GM19023 (cell line): ENCODE results near the gene TDRD5.

Source experiments
- ATAC-seq: cut with Tn5 transposase; IDR thresholded peaks from one replicate; pipeline ENCODE4 v1.9.1; 2021; ENCODE audit warnings: mild to moderate bottlenecking, moderate library complexity; ENCODE audit not compliant: unreplicated experiment

Gene TDRD5

GRCh38 chr1:179591592-179592580, at the start of gene TDRD5:
Gene TDRD5, plus strand, starts transcription at chr1:179591832. Its CDS starts 784 bp downstream, at chr1:179592616.
- no peak for ATAC-seq

GRCh38 chr1:179545321-179545720, 46.3 kb upstream of the TDRD5 start:
- ATAC-seq, result no peak

DNA sequence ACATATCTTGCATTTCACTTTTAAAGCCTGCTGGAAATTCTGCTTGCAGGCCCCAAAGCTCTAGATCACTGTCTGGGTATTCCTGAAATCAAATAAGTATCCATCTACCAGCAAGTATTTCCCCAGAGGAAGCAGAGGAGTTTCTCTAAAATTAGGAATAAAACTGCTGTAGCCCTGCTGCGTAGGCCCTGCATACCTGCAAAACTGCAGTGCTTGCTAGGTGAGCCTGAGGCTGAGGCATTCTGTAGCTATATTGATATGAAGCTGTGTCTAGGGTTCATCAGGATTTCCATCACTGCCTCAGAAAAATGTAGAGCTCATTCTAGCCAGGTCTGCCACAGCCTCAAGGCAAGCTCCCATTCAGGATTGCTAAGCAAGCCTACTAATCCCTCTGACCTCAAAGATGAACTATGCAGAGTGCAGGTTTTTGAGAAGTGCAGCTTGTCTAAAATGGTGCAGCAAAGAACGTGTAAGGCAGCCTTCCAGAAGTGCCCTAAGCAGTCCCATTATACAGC, 44.6 kb upstream of the TDRD5 start:
- ATAC-seq, result no peak

DNA sequence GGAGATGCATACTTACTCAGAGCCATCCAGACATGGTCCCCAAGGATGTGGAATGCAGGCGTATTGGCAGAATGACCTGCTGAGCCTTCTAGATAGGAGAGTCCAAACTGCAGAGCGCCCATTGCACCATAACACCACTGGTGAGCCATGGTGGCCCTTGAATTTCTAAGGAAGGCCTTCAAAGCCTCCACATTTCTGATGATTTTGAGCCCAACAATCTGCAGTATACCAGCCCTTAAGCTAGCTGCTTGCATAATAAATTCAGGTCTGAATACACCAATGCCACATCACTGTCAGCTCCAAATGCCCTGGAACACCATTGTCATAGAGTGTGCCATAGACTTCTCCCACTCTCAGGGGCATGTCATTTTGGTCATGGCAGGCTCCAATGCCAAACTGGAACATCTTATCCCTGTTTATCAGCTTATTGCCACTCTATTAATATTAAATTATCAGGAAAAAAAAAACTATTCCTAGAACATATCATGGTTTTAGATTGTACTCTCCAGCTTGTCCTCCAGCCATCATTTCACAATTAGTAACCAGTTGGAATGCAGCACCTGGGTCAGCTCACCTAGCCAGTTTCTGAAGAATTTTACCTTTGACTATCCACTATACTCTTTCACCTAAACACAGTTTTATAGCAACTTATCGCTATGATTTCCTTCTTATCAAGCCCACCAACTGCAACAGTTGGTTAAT, 42.8 kb upstream of the TDRD5 start:
- ATAC-seq, result no peak

DNA sequence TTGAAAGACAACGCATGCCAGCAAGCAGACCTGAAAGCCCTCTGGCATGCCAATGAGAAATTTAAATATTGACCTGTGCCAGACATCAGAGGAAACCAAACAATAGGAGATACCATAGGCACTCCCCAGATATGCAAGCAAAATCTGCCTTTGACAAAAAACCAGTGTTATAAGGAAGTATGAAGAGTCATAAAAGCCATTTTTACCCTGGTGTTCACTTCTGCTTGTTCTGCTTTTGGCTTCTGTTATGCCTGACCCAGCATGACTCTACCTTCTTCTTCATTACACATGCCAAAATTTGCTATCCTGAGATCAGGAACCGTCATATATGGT, 42.3 kb upstream of the TDRD5 start:
- ATAC-seq, result no peak

- ATAC-seq, result no peak
These were observed 40.6 kb upstream of the TDRD5 start for GRCh38 chr1:179550746-179551682.

- no peak for ATAC-seq
These were observed 37.2 kb upstream of the TDRD5 start for GRCh38 chr1:179554427-179554826.

GRCh38 chr1:179558078-179558477, 33.6 kb upstream of the TDRD5 start:
- ATAC-seq, result no peak

DNA sequence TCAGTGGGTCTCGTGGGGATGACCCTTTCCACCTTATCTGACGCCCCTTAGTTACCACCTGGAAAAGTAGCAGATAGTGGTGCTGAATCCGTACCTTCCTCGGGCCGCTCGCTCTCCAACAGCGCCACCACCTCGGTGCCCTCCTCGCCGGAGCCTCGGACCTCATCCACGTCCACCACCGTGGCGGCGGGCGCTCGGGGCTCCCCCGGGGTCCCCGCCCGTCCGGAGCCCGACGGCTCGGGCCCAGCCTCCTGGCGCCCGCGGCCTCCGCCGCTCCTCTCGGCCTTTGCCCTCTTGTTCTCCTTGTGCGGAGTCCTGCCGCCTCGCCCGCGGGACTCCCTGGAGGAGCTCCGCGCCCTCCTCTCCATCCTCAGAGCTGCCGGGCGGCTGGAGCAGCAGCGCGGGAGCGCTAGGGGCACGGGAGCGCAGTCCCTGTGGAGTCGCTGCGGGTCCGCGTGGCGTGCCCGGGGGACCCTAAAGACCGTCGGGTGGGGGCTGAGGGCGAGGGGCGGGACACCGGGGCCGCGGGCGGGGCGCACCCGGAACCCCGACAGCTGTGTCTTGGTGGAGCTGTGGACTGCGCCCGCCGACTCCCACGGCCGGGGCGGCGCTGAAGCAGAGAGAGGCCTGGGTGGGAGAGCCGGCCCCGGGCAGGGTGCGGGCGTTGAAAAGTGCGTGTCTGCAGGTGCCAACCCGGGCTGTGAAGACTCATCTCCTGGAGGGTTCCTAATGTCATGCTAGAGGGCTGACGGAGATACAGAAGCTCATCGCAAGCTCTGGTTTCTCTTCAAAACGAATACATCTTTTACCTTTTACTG, 15.9 kb upstream of the TDRD5 start, which contains the start of gene NPHS2:
Gene NPHS2, minus strand, starts transcription at position 452 of the 818 bp plus-strand sequence. Its CDS starts 84 bp downstream, at position 368.
- no peak for ATAC-seq

DNA sequence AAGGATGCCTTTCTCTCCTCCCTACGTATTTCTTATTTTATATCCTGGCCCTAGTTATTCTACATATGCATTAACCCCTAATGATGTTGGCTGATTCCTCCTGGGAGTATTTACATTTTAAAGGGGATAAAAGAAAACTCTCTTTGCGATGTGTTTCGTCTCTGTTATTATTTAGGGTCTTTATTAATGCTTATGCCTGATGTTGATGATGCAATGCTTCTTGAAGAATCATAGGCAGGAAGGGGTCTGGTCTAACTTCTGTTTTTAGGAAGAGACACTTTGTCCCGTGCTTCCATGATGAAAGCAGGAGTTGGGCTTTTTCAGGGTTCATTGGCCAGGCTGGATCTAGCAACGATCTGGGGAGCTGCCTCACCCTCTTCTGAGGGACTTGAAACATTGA, 15.1 kb upstream of the TDRD5 start:
- no peak for ATAC-seq

- ATAC-seq, result no peak
These were observed 7.8 kb upstream of the TDRD5 start for GRCh38 chr1:179583771-179584320.

- no peak for ATAC-seq
These were observed 5.4 kb upstream of the TDRD5 start for GRCh38 chr1:179586107-179586823.

GRCh38 chr1:179587336-179587735, 4.3 kb upstream of the TDRD5 start:
- ATAC-seq, result no peak

- no peak for ATAC-seq
These were observed 3.1 kb upstream of the TDRD5 start for GRCh38 chr1:179588425-179589024.

GRCh38 chr1:179589509-179589908, 2.1 kb upstream of the TDRD5 start:
- ATAC-seq, result no peak

DNA sequence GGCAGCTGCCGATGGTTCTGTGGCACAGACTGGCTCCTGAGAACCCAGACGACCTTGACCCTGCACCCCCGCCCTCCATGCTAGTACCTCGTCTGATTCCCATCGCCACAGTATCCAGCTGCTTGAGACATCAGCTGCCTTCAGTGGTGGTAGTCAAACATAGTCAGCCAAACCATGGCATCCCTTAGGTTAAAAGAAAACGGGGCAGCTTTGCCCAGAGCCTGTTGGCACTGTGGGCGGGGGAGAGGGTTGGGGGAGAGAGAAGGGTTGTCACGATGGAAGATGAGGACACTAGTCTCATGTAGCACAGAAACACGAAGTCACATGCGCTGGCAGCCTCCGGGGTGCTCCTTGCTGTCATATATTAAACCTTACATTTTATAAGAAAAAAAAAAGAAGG, 961 bp upstream of the TDRD5 start:
- no peak for ATAC-seq

GRCh38 chr1:179591253-179591591, 410 bp upstream of the TDRD5 start:
- ATAC-seq, result no peak

DNA sequence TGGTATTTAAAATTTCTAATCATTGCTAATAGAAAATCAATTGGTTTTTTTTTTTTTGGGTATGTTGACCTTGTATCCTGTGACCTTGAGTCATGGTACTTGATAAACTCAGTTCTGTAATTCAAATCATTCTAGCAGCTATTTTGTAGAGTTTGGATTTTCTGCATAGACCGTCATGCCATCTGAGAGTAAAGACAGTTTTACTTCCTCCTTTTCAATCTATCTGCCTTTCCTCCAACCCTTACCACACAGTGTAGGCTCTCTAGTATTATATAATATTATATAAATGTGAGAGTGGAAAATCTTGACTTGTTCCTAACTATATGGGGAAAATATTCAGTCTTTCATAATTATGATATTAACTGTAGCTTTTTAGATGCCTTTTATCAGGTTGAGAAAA, 7.0 kb downstream of the TDRD5 start:
- no peak for ATAC-seq
